Stimulated activated CD4-positive, alpha-beta T cell treated with anti-CD3 and anti-CD28 coated beads, Interleukin-1b, Interleukin-23, amount 100 ng/mL, for 4 hours (primary cell): ENCODE measurements around the gene DCAF6.

Experiments
- DNase-seq, 2 donors: peaks; one replicate each; pipeline ENCODE4 v3.0.0-alpha.2; 2020; ENCODE audit warnings: low read depth in 2 of 2

DCAF6 gene

GRCh38 chr1:168101336-168101735, 164.9 kb downstream of the DCAF6 start:
- no peak for DNase-seq

DNA sequence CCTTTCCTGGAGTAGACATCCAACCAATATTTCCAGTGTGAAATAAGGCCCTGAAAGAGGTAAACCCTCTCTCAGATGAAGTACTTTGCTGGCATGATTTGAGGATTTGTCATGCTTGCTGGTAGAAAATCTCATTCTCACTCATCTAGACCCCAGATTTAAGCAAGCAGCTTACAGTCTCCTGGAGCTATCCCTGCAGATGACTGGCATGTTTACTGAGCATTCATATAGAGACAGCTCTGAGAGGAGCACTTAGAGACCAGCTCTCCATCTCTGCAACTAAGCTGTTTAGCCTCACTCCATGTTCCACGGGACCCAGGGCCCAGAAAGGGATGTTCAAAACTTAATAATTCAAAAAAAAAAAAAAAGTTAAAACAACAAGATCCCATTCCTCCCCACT, 166.0 kb downstream of the DCAF6 start:
- no peak for DNase-seq

DNA sequence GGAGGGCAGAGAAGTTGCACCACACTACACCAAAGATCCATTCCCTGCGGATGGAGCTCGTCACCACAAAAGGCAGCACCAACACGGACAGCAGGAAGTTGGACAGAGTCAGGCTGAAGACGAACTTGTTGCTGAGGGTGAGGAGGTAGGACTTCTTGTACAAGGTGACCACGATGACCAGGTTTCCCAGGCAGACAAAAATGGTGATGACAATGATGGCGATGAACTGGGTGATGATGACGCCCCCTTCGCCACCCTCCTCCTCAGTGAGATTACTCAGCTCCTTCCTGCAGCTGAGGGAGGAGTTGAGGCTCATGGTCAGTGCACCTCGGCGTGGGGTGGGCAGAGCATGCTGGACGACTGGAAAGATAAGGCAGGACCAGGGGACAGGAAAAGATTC, 168.1 kb downstream of the DCAF6 start:
- DNase-seq = no peak

DNA sequence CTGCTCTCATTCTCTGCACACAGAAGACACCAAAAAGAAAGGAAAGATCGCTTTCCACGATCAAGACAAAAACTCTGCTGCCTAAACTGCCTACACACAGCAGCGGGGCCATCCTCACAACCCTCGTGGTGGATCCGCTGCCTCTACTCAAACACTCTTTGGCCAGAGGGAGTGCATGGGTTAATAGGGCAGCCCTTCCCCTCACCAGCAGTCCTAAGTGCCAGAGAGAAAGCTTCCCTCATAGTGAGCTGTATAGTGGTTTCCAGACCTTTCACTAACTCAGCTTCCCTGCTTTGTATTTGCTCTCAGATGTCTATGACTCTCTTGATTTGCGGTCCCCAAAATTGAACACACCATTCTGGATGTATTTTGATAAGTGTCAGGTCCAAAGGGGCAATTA, 169.4 kb downstream of the DCAF6 start:
- DNase-seq = no peak

- DNase-seq = no peak
These were observed 169.8 kb downstream of the DCAF6 start for GRCh38 chr1:168106274-168106673.

DNA sequence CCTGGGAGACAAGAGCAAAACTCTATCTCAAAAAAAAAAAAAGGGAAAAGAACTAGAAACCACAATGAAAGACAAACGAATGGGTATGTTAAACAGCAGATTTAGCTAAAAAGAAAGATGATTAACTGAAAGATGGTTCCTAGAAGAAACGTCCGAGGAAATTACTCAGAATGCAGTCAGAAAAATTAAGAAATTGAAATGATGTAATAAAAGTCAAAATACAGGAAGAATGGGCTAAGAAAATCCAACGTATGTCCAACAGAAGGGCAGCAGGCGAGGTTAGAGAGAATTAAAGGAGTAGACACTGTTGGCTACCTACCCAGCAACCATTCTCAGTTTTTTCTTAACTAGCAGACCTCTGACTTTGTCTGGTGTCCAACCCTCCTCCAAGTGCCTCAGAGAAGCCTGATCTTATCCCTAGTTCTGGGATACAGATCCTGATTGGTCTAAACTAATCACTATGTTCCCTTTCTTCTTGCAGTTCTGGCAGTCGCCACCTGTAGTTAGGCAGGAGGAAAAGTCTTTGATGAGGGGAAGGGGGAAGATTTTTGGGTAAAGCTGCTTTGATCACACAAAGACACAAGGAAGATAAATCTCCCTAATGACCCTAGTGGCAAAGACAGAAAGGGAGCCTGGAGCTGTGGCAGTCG, 174.5 kb downstream of the DCAF6 start:
- DNase-seq = no peak

DNA sequence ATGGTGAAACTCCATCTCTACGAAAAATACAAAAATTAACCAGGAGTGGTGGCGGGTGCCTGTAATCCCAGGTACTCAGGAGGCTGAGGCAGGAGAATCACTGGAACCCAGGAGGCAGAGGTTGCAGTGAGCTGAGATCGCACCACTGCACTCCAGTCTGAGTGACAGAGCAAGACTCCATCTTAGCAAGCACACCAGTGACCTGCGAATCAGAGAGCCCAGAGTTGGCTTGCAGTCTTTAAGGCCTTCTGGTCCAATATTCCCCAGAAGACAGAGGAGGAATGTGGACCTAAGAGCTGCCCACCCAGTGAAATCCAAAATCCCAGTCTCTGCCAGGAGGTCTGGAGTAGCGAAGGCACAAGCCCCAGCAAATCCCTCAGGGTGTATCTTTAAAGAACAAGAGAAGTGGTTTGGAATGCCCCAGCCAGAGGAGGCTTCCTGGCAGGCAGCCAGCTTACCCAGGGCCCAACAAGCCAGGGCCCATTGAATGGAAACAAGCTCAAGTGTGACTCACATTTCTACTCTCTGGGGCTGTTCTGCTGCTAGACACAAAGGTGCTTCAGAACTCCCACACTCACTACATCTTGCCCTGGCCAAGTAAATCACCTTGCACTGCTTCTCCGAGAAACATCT, 176.3 kb downstream of the DCAF6 start:
- DNase-seq = peak; percentile 15 to 61

DNA sequence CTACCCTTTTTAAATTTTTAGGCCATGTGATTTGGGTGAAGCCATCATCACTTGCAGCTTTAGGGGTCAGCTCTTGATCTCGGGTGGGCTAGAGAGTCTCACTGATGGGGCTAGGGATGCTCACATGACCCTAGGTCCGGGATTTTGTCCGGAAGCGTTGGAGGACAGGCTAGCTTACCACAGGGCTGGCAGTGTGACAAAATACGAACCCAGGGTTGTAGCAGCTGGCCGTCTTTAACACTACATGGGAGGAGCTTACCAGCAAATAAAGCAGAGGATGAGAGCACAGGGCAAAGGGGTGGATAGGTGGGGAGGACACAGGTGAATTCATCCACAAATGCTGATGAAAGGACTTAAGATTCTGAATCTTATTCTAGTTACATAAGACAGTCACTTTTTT, 178.4 kb downstream of the DCAF6 start:
- DNase-seq = no peak

DNA sequence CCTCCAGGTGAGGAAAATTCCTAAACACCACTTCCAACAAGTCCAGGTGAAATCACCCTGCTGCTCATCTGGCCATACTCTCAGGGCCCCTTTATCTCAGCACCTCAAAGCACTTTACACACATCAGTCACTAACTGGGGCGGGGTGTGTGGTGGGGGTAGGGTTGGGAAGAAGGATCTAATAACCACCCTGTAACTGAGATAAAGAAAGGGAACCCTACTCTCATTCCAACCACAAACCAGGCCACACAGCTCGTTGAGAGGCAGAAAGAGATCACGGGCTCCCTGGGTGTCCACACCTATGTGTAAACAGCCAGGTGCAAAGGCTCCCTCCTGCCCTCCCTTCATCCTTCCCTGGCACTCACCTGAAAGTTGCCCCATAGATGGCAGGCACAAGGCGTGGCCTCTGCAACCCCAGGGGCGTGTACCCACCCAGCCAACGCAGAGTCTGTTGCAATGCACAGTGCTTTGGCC, 179.9 kb downstream of the DCAF6 start:
- no peak for DNase-seq

DNA sequence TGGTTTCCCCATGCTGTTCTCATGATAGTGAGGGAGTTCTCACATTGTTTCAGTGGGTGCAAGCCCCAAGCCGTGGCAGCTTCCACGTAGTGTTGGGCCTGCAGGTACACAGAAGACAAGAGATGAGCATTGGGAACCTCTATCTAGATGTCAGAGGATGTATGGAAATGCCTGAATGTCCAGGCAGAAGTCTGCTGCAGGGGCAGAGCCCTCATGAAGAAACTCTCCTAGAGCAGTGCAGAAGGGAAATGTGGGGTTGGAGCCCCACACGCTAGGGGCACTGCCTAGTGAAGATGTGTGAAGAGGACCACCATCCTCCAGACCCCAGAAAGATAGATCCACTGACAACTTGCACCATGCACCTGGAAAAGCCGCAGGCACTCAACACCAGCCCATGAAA, 183.3 kb downstream of the DCAF6 start:
- no peak for DNase-seq

DNA sequence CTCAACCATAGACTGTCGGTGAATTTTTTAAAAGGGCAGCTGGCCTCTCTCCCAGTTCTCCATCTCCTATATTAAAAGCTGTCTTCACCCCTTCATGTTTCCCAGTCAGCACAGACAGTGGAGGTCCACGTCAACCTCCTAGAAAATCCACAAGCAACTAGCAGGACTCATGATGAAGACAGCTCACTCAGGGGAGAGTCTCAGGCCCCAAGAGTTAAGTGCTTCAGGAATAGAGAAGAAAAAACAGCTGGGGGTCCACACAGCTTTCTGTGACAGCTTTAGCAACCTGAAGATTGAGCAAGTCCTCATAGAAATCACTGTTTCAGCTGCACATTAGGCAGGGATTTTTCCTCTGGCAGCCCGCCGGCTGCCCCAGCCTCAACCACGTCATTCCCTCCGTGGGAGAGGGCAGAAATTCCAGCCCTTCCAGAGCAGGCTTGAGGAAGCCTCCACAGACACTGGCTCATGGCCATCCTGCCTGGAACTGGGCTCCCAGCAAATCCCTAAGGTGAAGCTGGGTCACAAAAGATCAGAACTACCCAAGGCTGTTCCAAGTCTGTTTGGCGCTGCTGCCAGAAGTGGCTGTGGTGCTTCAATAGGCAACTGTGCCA, 185.0 kb downstream of the DCAF6 start:
- no peak for DNase-seq

DNA sequence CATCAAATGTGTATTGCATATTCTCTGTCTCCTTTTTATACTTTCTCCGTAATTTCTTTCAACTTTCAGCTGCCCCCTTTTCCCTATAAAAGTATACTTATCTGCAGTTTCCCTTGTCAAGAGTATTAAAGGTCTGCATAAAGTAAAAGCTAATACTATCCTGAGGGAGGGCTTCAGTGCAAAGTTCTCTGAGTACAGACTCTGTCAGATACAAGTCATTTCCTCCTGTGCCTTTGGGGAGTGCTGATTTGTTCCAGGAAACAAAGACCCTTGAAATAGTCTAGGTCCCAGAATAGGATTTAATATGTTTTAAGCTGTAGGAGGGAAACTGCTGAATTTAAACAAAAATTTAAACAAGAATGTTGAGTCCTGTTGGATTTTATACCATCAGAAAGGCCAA, 188.6 kb downstream of the DCAF6 start:
- no peak for DNase-seq
